Spleen (tissue), 7 donors: ENCODE measurements around the gene SPIRE2.

ENCODE experiments used
- POLR2A ChIP-seq, 3 donors: fragments of 450-650 bp; IDR thresholded peaks; one replicate each; pipeline ENCODE4 v1.5.1; 2017; ENCODE audit warnings: antibody characterized with exemption in 3 of 3, mild to moderate bottlenecking in 1 of 3
- POLR2AphosphoS5 ChIP-seq, 3 donors: sonication (generic); formaldehyde crosslinking; IDR thresholded peaks; one replicate each; pipeline ENCODE4 v1.5.1; 2017; ENCODE audit warnings: antibody characterized with exemption in 3 of 3
- TF ChIP-seq, protein P1 (sequence below), 11 experiments: fragments of 200-600 bp in 7 of 11; fragments of 450-650 bp in 4 of 11; sonication (generic) in 4 of 11; IDR thresholded peaks in 8 of 11; conservative IDR thresholded peaks in 3 of 11; 1 replicate in 7 of 11; 2 replicates in 4 of 11; pipeline versions ENCODE4 v1.4.0 to v1.8.0; 2016 to 2021; ENCODE audit warnings: antibody characterized with exemption in 11 of 11, inconsistent platforms in 4 of 11, mild to moderate bottlenecking in 1 of 11
- donor health status: DM: no; HTN: no; CAD: no; lungs with moderate emphysema.
- donor health status: DM: no; HTN: no; CAD: no.
- donor health status: DM: no; HTN: no; CAD: no.

DNA sequence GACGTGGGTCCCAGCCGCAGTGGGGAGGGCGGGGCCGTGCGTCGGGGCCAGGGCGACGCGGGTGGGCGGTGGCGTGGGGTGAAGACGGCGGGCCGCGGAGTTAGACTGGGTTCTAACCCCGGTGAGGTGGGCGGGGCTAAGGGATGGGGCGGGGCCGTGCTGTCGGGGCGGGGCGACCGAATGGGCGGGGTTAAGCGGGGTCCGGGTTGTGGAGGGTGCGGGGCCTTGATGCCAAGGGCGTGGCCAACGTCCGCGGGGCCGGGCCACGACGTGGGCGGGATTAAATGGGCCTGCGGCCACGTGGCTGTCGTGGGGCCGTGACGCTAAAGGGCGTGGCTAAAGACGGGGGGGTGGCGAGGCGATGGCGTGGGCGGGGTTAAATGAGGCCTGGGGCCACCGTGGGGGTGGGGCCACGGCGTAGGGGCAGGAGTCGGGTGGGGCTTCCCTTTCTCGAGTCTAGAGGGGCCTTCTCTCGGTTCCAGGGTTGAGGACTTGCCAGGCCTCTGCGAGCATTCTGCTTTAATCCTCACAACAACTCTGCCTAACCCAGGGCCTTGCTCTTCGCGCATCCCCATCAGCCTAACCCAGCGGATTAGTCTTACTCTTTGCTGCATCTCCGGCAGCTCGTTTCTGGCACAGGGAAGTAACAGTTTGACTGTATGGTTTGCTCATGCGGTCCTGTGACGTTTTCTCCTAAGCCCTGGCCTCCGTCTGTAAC is 45.9 kb downstream of the SPIRE2 start:
- TF ChIP-seq POLR2A (IDR thresholded peaks at IDR 0.05), result no peak
- TF ChIP-seq, protein P1, sequence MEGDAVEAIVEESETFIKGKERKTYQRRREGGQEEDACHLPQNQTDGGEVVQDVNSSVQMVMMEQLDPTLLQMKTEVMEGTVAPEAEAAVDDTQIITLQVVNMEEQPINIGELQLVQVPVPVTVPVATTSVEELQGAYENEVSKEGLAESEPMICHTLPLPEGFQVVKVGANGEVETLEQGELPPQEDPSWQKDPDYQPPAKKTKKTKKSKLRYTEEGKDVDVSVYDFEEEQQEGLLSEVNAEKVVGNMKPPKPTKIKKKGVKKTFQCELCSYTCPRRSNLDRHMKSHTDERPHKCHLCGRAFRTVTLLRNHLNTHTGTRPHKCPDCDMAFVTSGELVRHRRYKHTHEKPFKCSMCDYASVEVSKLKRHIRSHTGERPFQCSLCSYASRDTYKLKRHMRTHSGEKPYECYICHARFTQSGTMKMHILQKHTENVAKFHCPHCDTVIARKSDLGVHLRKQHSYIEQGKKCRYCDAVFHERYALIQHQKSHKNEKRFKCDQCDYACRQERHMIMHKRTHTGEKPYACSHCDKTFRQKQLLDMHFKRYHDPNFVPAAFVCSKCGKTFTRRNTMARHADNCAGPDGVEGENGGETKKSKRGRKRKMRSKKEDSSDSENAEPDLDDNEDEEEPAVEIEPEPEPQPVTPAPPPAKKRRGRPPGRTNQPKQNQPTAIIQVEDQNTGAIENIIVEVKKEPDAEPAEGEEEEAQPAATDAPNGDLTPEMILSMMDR (IDR thresholded peaks at IDR 0.05 in 8 of 11, conservative IDR thresholded peaks at IDR 0.05 in 3 of 11), result peak in 1 of 11 experiments; percentile 8
- TF ChIP-seq POLR2AphosphoS5 (IDR thresholded peaks at IDR 0.05), result no peak
